Measurements from ENCODE around the gene FBXO2. TPM values are rescaled to one million over a fixed set of nuclear protein-coding genes. Genes with fewer than 3 reads are reported as not detected.
"Not testable (repeated sequence)": the region's sequence is repeated elsewhere in the genome, so short reads cannot be mapped to it uniquely, and the experiment has no call there.

The FBXO2 gene
- total RNA-seq, 2 donors from 2014 or later = 1.3 to 2.2 TPM

DNA sequence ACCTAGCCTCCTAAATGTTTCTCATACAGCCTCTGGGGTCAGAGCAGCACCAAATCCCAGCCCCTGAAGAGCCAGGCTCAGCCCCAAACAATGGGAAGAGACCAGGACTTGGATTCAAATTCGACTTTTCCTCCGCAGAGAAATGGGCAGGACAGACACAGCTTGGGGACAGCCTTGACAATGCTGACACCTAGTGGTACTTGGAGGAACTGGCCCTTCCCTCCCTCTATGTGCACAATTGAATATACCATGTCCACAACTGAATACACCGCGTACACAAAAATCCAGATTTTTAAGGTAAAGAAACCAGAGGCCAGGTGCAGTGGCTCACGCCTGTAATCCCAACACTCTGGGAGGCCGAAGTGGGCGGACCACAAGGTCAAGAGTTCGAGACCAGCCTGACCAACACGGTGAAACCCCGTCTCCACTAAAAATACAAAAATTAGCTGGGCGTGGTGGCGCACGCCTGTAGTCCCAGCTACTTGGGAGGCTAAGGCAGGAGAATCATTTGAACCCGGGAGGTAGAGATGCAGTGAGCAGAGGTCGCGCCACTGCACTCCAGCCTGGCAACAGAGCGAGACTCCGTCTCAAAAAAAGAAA is 11.7 kb downstream of the FBXO2 start:
- not testable (repeated sequence) for H3K4me1 Mint-ChIP-seq; H3K9me3 ChIP-seq (ENCODE audit: control insufficient read depth, low read length, poor library complexity, severe bottlenecking); H3K4me3 Mint-ChIP-seq; H3K36me3 Mint-ChIP-seq (ENCODE audit: low read depth); H3K27ac Mint-ChIP-seq
- H3K27me3 Mint-ChIP-seq = peaks cover 11% of the 10 kb centered on the region
- ATAC-seq (peak; percentile 81), DNase-seq (peak; percentile 35 to 63 (median 47))

GRCh38 chr1:11641776-11642305 is 12.4 kb downstream of the FBXO2 start:
- peaks cover 3% of the 10 kb centered on the region for H3K4me1 Mint-ChIP-seq
- no peak for ATAC-seq
- no peaks in the 10 kb centered on the region for H3K36me3 Mint-ChIP-seq (ENCODE audit: low read depth)
- H3K27me3 Mint-ChIP-seq = peaks cover 11% of the 10 kb centered on the region
- no peak for DNase-seq
- H3K9me3 ChIP-seq (ENCODE audit: control insufficient read depth, low read length, poor library complexity, severe bottlenecking) = no peaks in the 10 kb centered on the region
- H3K4me3 Mint-ChIP-seq = no peak overlapping the region
- no peak overlapping the region for H3K27ac Mint-ChIP-seq

GRCh38 chr1:11640944-11641343 is 13.3 kb downstream of the FBXO2 start:
- peaks cover 18% of the 10 kb centered on the region for H3K27me3 Mint-ChIP-seq
- DNase-seq (no peak), ATAC-seq (no peak)
- H3K36me3 Mint-ChIP-seq (ENCODE audit: low read depth) = no peaks in the 10 kb centered on the region
- no peak overlapping the region for H3K27ac Mint-ChIP-seq
- H3K4me3 Mint-ChIP-seq = no peak overlapping the region
- no peaks in the 10 kb centered on the region for H3K9me3 ChIP-seq (ENCODE audit: control insufficient read depth, low read length, poor library complexity, severe bottlenecking)
- peaks cover 3% of the 10 kb centered on the region for H3K4me1 Mint-ChIP-seq

GRCh38 chr1:11640101-11640500 is 14.1 kb downstream of the FBXO2 start:
- H3K27ac Mint-ChIP-seq = no peak overlapping the region
- H3K27me3 Mint-ChIP-seq = peaks cover 22% of the 10 kb centered on the region

DNA sequence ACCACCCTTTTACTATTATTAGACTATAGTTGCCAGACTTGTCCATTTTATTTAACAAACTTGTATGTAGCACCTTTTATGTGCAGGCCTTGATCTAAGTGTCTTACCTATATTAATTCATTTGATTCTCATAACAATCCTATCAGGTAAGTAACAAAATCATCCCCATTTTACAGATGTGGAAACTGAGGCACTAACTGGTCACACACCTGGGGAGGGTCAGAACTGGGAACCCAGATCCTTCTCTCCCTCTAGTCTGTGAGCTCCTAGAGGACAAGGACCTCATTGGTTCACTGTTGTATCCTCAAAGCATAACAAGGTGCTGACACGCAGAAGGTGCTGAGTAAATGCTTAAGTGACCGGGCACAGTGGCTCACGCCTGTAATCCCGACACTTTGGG is 14.9 kb downstream of the FBXO2 start:
- peaks cover 26% of the 10 kb centered on the region for H3K27me3 Mint-ChIP-seq
- no peak for ATAC-seq
- no peak overlapping the region for H3K27ac Mint-ChIP-seq
- H3K9me3 ChIP-seq (ENCODE audit: control insufficient read depth, low read length, poor library complexity, severe bottlenecking) = no peaks in the 10 kb centered on the region
- peaks cover 3% of the 10 kb centered on the region for H3K4me1 Mint-ChIP-seq
- H3K4me3 Mint-ChIP-seq = no peak overlapping the region
- DNase-seq = no peak
- H3K36me3 Mint-ChIP-seq (ENCODE audit: low read depth) = no peaks in the 10 kb centered on the region

More at GRCh38 chr1:11640101-11640500, 14.1 kb downstream of the FBXO2 start:
- no peak for DNase-seq
- H3K9me3 ChIP-seq (ENCODE audit: control insufficient read depth, low read length, poor library complexity, severe bottlenecking) = no peaks in the 10 kb centered on the region
- H3K36me3 Mint-ChIP-seq (ENCODE audit: low read depth) = no peaks in the 10 kb centered on the region
- H3K4me3 Mint-ChIP-seq = no peak overlapping the region
- ATAC-seq = no peak
- peaks cover 3% of the 10 kb centered on the region for H3K4me1 Mint-ChIP-seq

- Mint-ChIP-seq H3K27ac (no peak overlapping the region), H3K4me3 (no peak overlapping the region), H3K27me3 (peaks cover 26% of the 10 kb centered on the region), H3K4me1 (peaks cover 3% of the 10 kb centered on the region), H3K36me3 (ENCODE audit: low read depth) (no peaks in the 10 kb centered on the region)
- H3K9me3 ChIP-seq (ENCODE audit: control insufficient read depth, low read length, poor library complexity, severe bottlenecking) = no peaks in the 10 kb centered on the region
- ATAC-seq (no peak), DNase-seq (no peak)
These were observed 16.1 kb downstream of the FBXO2 start for GRCh38 chr1:11638121-11638520.

DNA sequence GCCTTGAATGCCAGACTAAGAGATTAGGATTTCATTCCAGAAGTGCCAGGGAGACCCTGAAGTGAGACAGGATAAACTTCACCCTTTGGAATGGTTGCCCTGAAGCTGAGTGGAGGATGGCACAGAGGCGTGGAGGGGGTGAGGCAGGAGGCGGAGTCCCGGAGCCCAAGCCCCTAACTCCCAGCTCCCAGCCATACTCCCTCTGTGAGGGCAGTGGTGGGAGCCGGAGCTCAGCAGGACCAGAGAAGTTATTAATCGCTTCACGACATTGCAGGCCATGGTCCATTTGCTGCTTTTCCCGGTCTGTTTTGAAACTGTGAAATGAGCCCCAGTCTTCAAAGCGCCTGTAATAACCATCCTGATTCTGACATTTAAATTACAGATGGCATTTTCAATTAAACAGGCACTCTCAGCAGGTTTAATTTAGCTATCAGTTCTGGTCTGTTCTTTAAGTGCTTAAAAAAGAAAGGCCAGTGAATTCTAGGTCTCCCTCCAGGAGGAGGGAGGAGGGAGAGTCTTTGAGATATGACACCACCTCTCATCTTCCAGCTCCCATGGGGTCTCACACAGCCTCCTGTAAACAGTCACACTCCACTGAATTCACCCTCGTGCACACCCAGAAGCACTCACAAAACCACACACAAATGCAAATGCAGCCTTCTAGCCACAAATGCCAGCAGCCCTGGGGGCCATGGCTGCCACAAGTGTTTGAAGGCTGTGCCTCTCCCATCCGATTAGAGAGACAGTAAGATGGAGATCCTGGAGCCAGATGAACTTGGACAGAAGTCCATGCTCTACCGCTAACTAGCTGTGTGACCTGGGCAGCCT is 19.6 kb downstream of the FBXO2 start:
- H3K4me1 Mint-ChIP-seq = peaks cover 2% of the 10 kb centered on the region
- DNase-seq (no peak), ATAC-seq (no peak)
- H3K27ac Mint-ChIP-seq = no peak overlapping the region
- H3K9me3 ChIP-seq (ENCODE audit: control insufficient read depth, low read length, poor library complexity, severe bottlenecking) = no peaks in the 10 kb centered on the region
- no peaks in the 10 kb centered on the region for H3K36me3 Mint-ChIP-seq (ENCODE audit: low read depth)
- H3K27me3 Mint-ChIP-seq = peaks cover 16% of the 10 kb centered on the region
- H3K4me3 Mint-ChIP-seq = no peak overlapping the region

DNA sequence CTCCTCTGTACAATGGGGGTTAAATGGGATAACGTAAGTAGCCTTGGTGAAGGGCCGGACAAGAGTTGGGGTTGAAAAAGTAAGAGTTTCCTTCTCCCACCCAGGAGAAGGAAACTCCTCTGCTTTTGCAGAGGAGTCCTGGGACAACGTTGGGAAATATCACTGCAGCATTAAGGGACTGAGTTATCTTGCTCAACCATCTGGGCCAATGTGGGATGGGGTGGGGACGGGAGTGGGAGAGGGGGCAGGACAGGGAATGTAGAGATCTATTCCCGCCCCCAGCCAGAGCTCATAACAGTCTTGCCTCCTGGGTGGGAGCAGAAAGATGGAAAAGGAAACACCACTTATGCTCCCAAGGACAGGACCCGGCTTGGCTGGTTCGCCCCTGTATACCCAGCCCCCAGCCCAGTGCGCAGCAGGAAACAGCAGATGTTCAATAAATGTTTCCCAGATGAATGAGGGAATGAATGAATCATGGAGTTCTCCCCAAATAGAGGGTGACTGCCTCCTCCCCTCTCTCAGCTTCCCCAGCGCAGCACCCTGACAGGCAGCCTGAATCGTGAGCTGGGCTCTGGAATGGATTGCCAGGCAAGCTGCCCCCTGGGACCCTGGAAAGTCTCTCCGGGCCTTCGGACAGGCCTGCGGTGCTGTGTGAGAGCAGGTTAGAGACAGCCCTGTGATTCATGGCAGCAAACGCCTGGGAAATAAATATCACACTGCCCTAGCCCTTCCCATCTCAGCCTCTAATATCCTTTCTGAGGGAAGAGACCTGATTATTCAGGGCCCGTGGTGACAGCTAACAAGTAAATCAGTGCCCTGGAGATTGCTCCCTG is 24.8 kb downstream of the FBXO2 start:
- Mint-ChIP-seq H3K27ac (no peak overlapping the region), H3K4me1 (peaks cover 2% of the 10 kb centered on the region), H3K4me3 (no peak overlapping the region), H3K27me3 (peaks cover 40% of the 10 kb centered on the region), H3K36me3 (ENCODE audit: low read depth) (no peaks in the 10 kb centered on the region)
- no peak for ATAC-seq
- no peaks in the 10 kb centered on the region for H3K9me3 ChIP-seq (ENCODE audit: control insufficient read depth, low read length, poor library complexity, severe bottlenecking)
- DNase-seq = no peak

GRCh38 chr1:11628767-11629166 is 25.5 kb downstream of the FBXO2 start:
- DNase-seq (no peak), ATAC-seq (no peak)
- H3K4me3 Mint-ChIP-seq = no peak overlapping the region
- peaks cover 2% of the 10 kb centered on the region for H3K4me1 Mint-ChIP-seq
- no peak overlapping the region for H3K27ac Mint-ChIP-seq
- H3K36me3 Mint-ChIP-seq (ENCODE audit: low read depth) = no peaks in the 10 kb centered on the region
- peaks cover 40% of the 10 kb centered on the region for H3K27me3 Mint-ChIP-seq
- no peaks in the 10 kb centered on the region for H3K9me3 ChIP-seq (ENCODE audit: control insufficient read depth, low read length, poor library complexity, severe bottlenecking)

GRCh38 chr1:11626551-11626950 is 27.7 kb downstream of the FBXO2 start:
- peaks cover 58% of the 10 kb centered on the region for H3K27me3 Mint-ChIP-seq

DNA sequence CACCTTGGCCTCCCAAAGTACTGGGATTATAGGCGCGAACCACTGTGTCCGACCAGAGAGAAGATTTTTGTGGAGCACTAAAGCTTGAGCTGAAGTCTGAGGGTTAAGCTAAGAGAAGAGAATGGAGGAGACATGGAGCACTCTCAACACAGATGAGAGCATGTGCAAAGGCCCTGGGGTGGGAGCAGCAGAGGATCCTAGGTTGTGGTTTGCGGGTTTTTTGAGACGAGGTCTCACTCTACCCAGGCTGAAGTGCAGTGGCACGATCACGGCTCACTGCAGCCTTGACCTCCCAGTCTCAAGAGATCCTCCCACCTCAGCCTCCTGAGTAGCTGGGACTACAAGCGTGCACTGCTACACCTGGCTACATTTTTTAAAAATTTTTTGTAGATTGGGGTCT is 30.5 kb downstream of the FBXO2 start:
- peaks cover 70% of the 10 kb centered on the region for H3K27me3 Mint-ChIP-seq
- H3K9me3 ChIP-seq (ENCODE audit: control insufficient read depth, low read length, poor library complexity, severe bottlenecking) = no peaks in the 10 kb centered on the region
- H3K4me3 Mint-ChIP-seq = no peak overlapping the region
- no peak for ATAC-seq
- H3K27ac Mint-ChIP-seq = no peak overlapping the region
- DNase-seq = no peak
- no peaks in the 10 kb centered on the region for H3K4me1 Mint-ChIP-seq
- no peaks in the 10 kb centered on the region for H3K36me3 Mint-ChIP-seq (ENCODE audit: low read depth)

More at GRCh38 chr1:11626551-11626950, 27.7 kb downstream of the FBXO2 start:
- ATAC-seq = no peak
- Mint-ChIP-seq H3K36me3 (ENCODE audit: low read depth) (no peaks in the 10 kb centered on the region), H3K27ac (no peak overlapping the region), H3K4me1 (peaks cover 2% of the 10 kb centered on the region), H3K4me3 (no peak overlapping the region)
- no peaks in the 10 kb centered on the region for H3K9me3 ChIP-seq (ENCODE audit: control insufficient read depth, low read length, poor library complexity, severe bottlenecking)
- DNase-seq = no peak

DNA sequence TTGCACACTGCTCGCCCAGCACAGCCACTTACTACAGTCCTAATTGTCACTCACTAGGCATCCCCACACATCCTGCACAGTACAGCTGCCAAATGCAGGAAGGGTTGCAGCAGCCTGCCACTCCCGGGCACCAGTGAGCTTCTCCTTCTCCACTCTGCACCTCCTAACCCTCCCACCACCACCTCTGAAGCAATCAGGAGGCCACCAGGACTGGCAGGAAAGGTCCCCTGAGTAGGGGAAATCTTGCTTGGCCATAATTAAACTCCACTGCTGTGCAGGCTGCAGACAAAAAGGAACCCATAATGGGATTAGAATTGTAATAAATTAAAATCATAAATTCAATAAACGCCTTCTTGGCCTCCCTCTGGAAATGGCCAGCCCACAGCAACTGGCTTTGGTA is 31.8 kb downstream of the FBXO2 start:
- no peaks in the 10 kb centered on the region for H3K4me1 Mint-ChIP-seq
- ATAC-seq (no peak), DNase-seq (no peak)
- no peaks in the 10 kb centered on the region for H3K9me3 ChIP-seq (ENCODE audit: control insufficient read depth, low read length, poor library complexity, severe bottlenecking)
- H3K27ac Mint-ChIP-seq = no peak overlapping the region
- H3K4me3 Mint-ChIP-seq = no peak overlapping the region
- H3K36me3 Mint-ChIP-seq (ENCODE audit: low read depth) = no peaks in the 10 kb centered on the region
- H3K27me3 Mint-ChIP-seq = peaks cover 73% of the 10 kb centered on the region

DNA sequence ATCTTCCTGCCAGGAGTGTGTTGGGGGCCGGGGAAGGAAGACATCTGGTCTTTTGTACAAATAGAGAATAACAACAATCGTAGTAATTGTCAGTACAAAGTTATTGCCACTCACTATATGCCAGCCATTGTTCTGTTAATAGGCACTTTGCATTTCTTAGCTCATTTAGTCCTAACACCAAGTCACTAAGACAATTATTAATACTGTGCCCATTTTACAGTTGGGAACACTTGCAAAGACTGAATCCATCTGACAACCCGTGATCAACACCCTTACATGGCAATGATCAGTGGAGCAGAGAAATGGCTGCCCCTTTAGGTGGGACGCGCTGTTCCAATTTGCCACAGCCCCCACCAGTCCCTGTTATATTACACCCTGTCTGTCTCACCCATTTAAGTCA is 33.3 kb downstream of the FBXO2 start:
- H3K27me3 Mint-ChIP-seq = peaks cover 66% of the 10 kb centered on the region
- ATAC-seq = no peak
- H3K27ac Mint-ChIP-seq = no peak overlapping the region

More for the DNA sequence above, 33.3 kb downstream of the FBXO2 start:
- no peak overlapping the region for H3K4me3 Mint-ChIP-seq
- no peaks in the 10 kb centered on the region for H3K36me3 Mint-ChIP-seq (ENCODE audit: low read depth)
- DNase-seq = no peak
- no peaks in the 10 kb centered on the region for H3K9me3 ChIP-seq (ENCODE audit: control insufficient read depth, low read length, poor library complexity, severe bottlenecking)
- H3K4me1 Mint-ChIP-seq = peaks cover 2% of the 10 kb centered on the region
